HG02610 (cell line): Measurements from ENCODE around the gene FAM170B.

Source experiments
- ATAC-seq: cut with Tn5 transposase; IDR thresholded peaks from one replicate; pipeline ENCODE4 v1.9.1; 2021; ENCODE audit warnings: mild to moderate bottlenecking, moderate library complexity; ENCODE audit not compliant: unreplicated experiment

FAM170B gene

GRCh38 chr10:49152663-49153062, 18.8 kb upstream of the FAM170B start:
- no peak for ATAC-seq

DNA sequence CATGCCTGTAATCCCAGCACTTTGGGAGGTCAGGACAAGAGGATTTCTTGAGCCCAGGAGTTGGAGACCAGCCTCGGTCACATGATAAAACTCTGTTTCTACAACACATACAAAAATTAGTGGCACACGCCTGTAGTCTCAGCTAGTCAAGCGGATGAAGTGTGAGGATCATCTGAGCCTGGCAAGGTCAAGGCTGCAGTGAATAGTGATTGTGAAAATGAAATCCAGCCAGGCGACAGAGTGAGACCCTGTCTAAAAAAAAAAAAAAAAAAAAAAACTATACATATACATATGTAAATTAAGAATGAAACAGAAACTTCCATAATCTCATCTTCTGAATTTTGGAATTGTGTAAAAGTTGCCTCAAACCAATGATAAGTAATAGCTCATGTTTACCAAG, 18.2 kb upstream of the FAM170B start:
- ATAC-seq: no peak

DNA sequence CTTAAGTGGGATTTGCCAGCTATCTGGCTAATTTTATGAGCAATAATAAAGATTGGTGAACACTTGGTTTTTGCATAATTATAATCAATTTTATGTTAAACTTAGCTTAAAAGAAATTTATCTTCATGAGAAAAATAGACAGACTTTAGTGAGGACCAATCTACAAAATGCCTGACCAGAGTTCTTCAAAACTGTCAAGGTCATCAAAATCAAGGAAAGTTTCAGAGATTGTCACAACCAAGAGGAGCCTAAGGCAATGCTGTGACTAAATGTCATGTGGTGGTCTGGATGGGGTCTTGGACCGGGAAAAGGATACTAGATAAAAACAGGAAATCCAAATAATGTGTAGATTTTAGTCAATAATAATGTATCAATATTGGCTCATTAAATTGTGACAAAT, 17.7 kb upstream of the FAM170B start:
- ATAC-seq: no peak

DNA sequence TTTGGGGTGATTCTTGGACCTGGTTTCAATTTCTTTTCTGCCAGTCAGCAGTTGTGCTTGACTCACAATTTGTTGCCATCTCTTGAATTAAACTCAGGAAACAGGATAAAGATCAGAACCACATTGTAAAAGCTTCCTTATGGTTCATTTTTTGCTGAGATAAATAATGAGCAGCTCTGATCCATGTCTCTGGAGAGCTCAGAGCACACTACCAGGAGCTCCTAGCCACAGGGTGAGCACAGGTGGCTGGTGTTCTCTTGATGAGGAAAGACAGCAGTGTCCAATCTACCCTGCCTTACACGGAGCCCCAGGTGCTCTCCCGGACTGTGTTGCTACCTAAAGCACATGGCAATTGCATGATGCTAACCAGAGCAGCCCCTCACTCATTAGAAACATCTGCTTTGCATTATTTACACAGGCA, 17.2 kb upstream of the FAM170B start:
- ATAC-seq: no peak

DNA sequence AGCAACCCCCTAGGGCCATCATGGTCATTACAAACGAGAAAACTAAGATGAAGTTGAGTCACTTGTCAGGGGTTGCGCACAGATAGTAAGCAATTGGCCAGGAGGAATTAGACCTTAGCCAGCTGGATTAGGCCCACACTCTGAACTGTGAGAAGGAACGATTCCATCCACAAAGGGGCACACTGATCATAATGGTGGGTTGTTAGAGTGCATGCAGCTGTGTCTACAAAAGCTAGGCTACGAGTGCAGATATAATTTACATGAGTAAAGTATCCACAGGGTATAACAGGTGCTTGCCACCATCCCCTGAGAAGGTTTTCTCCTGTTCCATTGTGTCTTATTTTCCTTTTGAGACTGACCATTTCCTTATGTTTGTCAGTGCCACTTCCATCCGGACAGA, 16.6 kb upstream of the FAM170B start:
- ATAC-seq: no peak

DNA sequence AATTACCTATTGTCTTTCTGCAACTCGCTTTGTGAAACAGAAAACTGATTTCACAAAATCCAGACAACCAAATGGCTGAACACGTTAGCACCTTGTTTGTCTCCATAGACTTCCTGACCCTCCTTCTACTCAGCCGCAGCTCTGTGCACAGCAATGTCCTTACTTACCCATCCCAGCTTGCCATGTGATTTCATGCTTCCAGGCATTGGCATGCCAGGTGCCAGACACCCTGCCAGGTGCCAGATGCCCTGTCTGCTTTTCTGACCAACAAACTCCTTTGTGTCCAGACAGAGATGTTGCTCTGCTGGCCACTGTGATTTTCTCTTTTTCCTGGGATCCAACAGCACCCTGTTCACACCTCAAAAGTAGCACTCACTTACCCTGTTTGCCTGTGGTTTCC, 16.1 kb upstream of the FAM170B start:
- no peak for ATAC-seq

- no peak for ATAC-seq
These were observed 10.4 kb upstream of the FAM170B start for GRCh38 chr10:49144058-49144720.

- no peak for ATAC-seq
These were observed 9.4 kb upstream of the FAM170B start for GRCh38 chr10:49143249-49143648.

DNA sequence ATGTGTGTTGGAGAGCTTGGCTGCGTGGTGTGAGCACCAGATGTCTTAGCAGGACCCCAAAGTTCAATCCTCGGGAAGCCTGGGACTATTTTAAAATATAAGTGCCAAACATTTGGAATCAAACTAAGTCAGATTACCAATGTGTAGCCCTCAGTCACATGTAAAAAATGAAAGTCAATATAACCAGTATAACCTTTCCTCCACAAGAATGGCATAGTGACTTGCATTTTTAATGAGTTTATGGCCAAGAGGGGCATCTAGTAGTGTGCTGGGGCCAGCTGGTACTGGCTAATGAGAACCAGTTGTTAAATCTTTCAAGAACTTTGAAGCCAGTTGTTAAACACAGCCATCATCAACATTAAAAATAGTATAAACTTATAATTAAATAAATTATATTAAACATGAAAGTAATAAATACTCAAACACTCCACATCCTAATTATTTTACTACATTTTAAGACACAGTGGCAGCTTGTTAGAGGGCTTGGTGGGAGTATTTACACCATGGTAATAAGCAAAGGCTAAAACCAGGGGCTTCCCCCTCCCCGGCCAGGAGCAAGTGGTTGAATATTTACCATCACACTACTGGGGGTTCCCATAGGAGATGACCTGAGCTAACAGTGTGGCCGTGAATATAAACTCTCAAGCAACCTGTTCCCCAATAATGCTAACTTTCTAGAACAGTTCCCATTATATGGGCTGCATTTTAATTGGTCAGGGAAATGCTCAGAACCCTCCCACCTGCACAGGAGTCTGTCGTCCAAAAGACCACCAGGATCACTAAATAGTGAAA, 7.9 kb upstream of the FAM170B start:
- no peak for ATAC-seq

DNA sequence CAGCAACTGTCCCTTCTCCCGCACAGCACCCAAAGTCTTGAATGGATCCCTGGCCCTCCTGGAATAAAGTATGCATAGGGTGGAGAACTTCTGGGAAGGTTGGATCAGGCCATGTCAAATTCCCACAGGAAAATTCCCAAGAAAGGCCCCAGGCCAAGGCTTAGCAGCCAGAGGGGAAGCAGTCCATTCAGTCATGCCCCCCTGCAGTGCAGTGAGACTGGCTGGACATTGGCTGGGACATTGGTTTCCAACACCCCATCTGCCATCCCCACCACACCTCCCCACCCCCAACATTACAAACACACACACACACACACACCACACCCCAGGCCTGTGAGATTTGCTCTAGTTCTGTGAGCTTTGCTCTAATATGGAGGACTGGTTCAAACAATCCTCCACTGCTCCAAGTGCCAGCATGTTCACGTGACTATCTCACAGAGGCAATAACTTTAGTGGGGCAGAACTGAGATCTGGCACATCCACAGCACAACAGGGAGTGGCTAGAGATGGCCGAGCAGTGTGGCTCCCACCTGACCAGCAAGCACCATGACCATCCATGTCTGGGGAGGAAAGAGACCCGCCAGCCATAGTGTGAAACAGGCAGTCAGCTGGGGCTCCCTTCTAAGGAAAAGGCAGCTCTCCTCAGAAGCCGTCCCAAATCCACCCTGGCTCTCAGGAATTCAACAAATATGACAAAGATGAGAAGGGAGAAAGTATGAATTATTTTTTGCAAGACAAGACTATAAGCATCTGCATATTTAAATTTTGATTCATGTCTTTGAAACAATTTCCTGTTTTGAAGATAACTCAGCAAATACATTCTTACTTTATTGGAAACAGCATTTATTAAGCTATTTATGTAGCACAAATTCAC, 6.7 kb upstream of the FAM170B start:
- ATAC-seq: no peak

DNA sequence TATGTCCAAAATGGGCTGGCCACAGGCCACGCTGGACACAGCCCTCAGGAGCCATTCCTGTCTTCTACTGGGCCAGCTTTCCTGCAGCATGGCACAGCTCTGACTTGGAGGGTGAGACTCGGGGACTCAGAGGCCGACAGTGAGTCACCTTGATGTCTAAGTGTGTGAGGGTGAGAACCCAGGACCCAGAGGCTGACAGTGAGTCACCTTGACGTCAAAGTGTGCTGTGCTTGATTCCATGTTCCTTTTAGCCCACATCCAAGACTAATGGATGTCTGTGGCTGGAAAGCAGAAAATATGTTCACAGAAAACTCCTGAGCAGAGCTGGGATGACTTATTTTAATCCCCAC, 6.0 kb upstream of the FAM170B start:
- ATAC-seq: no peak

DNA sequence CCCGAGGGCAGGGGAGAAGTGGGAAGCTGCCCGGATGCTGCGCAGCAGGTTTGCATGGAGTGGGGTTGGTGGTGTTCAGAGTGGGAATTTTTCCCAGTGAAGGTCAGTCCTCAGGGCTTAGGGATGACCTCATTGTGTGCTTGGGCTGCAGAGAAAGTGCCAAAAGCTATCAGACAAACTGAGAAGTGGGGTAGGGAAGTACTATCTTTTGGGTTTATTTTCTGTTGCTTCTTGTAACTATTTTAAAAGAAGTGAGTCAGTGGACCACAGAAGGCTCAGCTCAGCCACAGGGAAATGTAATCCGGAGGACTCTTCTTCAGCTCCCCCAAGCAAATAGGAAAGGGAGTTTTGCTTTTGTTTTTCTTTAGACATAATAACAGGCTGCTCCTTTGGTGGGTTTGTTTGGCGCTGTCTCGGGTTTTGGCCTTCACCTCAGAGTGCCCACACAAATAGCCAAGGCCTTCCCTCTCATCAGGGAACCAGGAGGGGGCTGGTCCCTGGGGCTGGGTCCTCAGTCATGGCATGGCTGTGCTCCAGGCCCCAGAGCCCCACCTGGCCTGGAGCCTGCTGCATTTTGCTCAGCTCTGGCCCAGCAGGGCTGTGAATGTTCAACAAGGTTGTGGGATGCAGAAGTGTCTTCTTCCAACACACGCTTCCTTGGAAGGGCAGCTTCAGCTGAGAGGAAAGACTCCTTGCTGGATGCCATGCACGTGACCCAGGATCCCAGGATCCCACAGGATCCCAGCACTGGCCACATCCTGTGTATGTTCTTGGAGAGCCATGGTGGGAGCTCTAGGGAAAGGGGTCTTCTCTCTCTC, 5.4 kb upstream of the FAM170B start:
- no peak for ATAC-seq

DNA sequence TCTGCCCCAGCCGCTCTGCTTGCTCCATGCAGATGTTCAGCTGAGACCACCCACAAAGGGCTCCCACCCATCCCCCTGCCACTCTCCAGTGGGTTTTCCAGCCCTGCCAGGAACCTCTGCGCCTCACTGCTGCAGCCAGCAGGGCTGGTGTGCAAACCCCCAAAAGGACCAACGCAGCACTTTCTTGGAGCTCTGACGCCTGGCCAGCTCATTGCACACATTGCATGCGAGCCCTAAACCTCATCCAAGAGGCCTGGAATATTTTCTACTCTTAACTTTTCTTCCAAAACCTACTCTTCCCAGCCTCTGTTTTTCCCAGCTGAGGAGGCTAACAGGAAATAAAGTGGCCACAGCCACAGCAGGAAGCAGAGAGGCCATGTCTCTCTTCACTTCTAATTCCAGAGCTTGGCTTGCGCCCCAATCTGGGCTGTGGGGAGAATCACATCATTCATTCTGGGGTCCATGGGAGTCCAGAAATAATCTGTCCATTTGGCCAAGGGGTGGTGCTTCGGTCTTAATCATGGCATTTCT, 4.6 kb upstream of the FAM170B start:
- ATAC-seq: no peak

DNA sequence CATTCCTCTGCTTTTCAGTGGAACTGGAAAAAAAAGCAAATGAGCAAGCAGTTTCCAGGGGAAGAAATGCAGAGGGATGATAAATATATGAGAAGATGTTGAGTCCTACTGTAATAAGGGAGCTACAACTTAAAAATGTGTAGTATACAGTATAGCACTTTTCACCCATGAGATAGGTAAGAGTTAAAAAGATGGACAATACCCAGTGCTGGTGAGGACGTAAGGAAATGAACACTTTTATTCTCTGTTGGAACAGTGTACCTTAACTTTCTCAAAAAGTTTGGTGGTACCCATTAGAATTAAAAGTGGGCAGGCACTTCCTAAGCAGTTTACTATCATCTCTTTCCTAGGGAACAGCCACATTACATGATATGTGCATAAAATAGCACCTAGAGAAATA, 2.7 kb upstream of the FAM170B start:
- no peak for ATAC-seq

GRCh38 chr10:49135575-49136313, 1.9 kb upstream of the FAM170B start:
- no peak for ATAC-seq

- ATAC-seq: no peak
These were observed 506 bp upstream of the FAM170B start for GRCh38 chr10:49134327-49134726.

DNA sequence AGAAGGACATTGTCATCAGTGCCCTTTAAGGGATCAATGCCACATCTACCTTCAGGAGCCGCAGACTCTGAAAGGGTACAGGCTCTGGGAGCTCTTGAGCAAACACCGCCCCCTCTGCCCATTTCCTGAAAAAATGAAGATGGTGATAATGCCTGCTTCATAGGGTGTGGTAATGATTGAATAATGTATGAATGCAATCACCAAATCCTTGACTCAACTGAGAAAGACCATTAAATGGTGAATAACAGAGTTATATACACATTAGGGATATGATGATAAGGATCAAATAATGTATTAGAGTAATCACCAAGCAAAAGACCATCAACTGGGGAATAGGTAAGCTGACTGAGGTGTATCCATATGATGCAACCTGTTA, 1.5 kb downstream of the FAM170B start:
- ATAC-seq: no peak

DNA sequence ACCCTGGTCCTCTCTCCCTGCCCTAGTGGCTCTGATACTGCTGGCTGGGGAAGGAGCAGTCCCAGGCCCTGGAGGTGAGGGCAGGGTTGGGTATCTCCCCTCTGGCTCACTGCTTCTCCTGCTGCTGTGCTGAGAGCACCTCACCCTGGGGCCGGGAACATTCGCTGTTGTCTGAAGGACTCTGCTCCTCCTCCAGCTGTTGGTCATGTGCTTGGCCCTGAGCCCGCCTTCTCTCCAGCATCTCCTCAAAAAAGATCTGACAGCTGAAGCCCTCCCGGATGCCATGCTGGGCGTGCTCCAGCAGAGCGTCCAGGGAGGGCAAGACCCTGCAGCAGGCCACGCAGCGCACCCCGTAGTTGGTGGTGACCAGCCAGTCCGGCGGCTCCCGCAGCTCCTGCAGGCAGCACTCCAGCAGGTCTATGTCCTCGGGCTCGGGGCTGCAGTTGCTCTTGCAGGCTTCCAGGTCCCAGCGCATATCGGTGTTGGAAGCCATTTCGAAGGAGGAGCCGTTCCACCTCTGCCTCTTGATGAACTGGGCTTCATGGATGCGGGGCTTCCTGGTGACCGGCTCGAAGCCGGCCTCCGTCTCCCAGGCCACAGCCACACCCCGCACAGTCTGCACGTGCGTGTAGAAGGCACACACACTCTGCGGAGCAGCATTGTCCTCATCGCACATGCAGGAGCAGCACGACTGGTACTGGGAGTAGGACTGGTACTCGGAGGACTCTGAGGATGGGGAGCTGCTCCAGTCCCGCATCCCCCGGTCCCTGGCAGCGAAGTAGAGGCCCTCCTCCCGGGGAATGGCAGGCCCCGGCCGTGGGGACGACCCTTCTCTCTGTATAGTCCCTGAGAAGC, 2.1 kb downstream of the FAM170B start:
- no peak for ATAC-seq

DNA sequence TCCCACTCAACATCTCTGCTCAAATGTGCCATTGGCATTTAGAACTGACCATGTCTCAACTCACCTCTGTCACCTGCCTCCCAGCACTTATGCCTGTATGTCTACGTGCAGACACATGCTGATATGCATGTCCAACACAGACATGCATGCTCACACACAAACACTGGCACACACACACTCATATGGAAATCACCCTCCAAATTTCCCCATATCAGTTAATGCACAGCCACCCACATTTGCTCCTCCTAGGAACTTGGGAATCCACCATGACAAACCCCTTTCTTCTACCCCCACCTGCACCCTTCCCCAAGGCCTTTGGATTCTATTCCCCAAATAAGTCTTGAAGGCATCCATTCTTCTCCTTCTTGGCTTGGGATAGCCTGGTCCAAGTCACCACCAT, 4.4 kb downstream of the FAM170B start:
- ATAC-seq: no peak
